GM12873 (cell line): ENCODE results near the gene PF4V1.

ENCODE experiments used
- CTCF ChIP-seq: IDR thresholded peaks from 2 replicates; pipeline ENCODE4 v1.5.1; 2012; ENCODE audit warnings: low read depth, mild to moderate bottlenecking, moderate library complexity, low read length, control low read depth; ENCODE audit not compliant: insufficient read depth; ENCODE audit errors: missing control alignments

PF4V1 gene

GRCh38 chr4:73856518-73856917 lies 3.4 kb downstream of the PF4V1 start:
- no peak for TF ChIP-seq CTCF

- TF ChIP-seq CTCF: no peak
These were observed 6.6 kb downstream of the PF4V1 start for GRCh38 chr4:73859614-73860088.

GRCh38 chr4:73860181-73860580 lies 7.1 kb downstream of the PF4V1 start:
- TF ChIP-seq CTCF: no peak

GRCh38 chr4:73860917-73861316 lies 7.8 kb downstream of the PF4V1 start:
- TF ChIP-seq CTCF: no peak

GRCh38 chr4:73862322-73862721 lies 9.2 kb downstream of the PF4V1 start:
- no peak for TF ChIP-seq CTCF

- peak; percentile 48 for TF ChIP-seq CTCF
These were observed 11.3 kb downstream of the PF4V1 start for GRCh38 chr4:73864365-73864764.

- no peak for TF ChIP-seq CTCF
These were observed 11.9 kb downstream of the PF4V1 start for GRCh38 chr4:73864961-73865360.

- TF ChIP-seq CTCF: no peak
These were observed 12.5 kb downstream of the PF4V1 start for GRCh38 chr4:73865431-73866096.
